ENCODE measurements around the gene TMOD4. TPM values are rescaled to one million over a fixed set of nuclear protein-coding genes. Genes with fewer than 3 reads are reported as not detected.

TMOD4 gene
- total RNA-seq (2014; rRNA removed; shearing (Covaris generic)), result not detected in 2 replicates
- total RNA-seq (2022), result 1.4 and 2.4 TPM in 2 replicates
- percentile 40 among the genes with signal in this experiment for Bru-seq, nascent RNA
- BruChase-seq, experiment 1, labeled RNA remaining after a 6-hour chase, result percentile 51 among the genes with signal in this experiment
- BruChase-seq, experiment 2, labeled RNA remaining after a 2-hour chase, result percentile 47 among the genes with signal in this experiment
- long read RNA-seq, result 0 reads

DNA sequence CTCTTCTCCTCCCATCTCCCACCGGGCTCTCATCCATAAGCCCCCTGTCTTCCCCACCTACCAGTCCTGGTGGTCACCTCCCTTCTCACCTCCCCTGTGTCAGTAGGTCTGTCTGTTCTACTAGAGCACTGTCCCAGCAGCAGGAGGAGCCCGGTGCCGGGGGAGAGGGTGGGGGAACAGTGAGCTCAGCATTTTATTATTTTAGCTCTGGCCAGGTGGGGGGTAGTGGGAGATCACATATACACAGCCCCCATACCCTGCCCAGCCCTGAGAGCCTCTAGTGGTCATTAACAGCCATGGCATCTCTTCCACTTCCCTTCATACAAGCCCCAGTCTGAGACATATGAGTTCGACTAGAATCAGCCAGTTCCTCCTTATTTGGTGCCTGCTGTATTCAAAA lies at the start of gene TMOD4:
TSS of gene TMOD4 (minus strand) at position 119 of the 400 bp plus-strand sequence. CDS start 1,106 bp downstream, outside the sequence.
- BruUV-seq (replicated peaks), result no TSS peak
- Histone ChIP-seq H3K9me2 (ENCODE audit: insufficient read depth, low read length) (no peaks in the 10 kb centered on the region), H3K79me2 (ENCODE audit: insufficient read depth, low read depth, low read length) (no peaks in the 10 kb centered on the region), H3K4me2 (ENCODE audit: low read length) (no peak within 1 kb of the TSS), H2AFZ (ENCODE audit: low read length) (no peak within 1 kb of the TSS), H3K9me3 (ENCODE audit: low read length) (no peaks in the 10 kb centered on the region), H3K4me1 (ENCODE audit: insufficient read depth, low read length, poor library complexity, severe bottlenecking) (no peaks in the 10 kb centered on the region), H3K36me3 (ENCODE audit: insufficient read depth, low read length) (peaks cover 53% of the 10 kb centered on the region), H3K27ac (ENCODE audit: low read depth, low read length, poor library complexity, severe bottlenecking) (no peak within 1 kb of the TSS), H3K4me3 (ENCODE audit: low read depth, low read length, poor library complexity, severe bottlenecking) (no peak within 1 kb of the TSS), H4K20me1 (ENCODE audit: insufficient read depth, low read length) (no peaks in the 10 kb centered on the region)
- POLR2A ChIA-PET, result interaction anchor here (0.7 to 1.0 kb wide), 2 partner anchors 9 to 13 kb away, joined by 3 read pairs; no protein-coding TSS in a partner anchor
- CTCF ChIA-PET (ENCODE audit: unreplicated experiment), result interaction anchor here (1.0 kb wide), 1 partner anchor 14 kb away, joined by 3 read pairs; the partner anchor contains the start of gene VPS72
- TF ChIP-seq EZH2phosphoT487 (IDR thresholded peaks at IDR 0.05; ENCODE audit: borderline replicate concordance, low read depth, low read length) (no peak), CTCF (conservative IDR thresholded peaks at IDR 0.05; ENCODE audit: low read length) (peak; percentile 81)
- intact Hi-C loops (cut with micrococcal nuclease; ENCODE audit: unreplicated experiment), result no loop called here
- peak; percentile 51 for DNase-seq (ENCODE audit: low spot score)

- Histone ChIP-seq H2AFZ (ENCODE audit: low read length) (no peak overlapping the region), H3K9me2 (ENCODE audit: insufficient read depth, low read length) (no peaks in the 10 kb centered on the region), H3K4me2 (ENCODE audit: low read length) (no peak overlapping the region), H4K20me1 (ENCODE audit: insufficient read depth, low read length) (no peaks in the 10 kb centered on the region), H3K36me3 (ENCODE audit: insufficient read depth, low read length) (peaks cover 80% of the 10 kb centered on the region), H3K9me3 (ENCODE audit: low read length) (no peaks in the 10 kb centered on the region), H3K27ac (ENCODE audit: low read depth, low read length, poor library complexity, severe bottlenecking) (no peak overlapping the region), H3K4me1 (ENCODE audit: insufficient read depth, low read length, poor library complexity, severe bottlenecking) (no peaks in the 10 kb centered on the region), H3K79me2 (ENCODE audit: insufficient read depth, low read depth, low read length) (peaks cover 64% of the 10 kb centered on the region), H3K4me3 (ENCODE audit: low read depth, low read length, poor library complexity, severe bottlenecking) (no peak overlapping the region)
- CTCF ChIA-PET (ENCODE audit: unreplicated experiment), result no interaction called here
- no TSS peak for BruUV-seq (replicated peaks)
- intact Hi-C loops (cut with micrococcal nuclease; ENCODE audit: unreplicated experiment), result no loop called here
- POLR2A ChIA-PET, result interaction anchor here (0.8 kb wide), 1 partner anchor 10 kb away, joined by 3 read pairs; no protein-coding TSS in a partner anchor
- TF ChIP-seq EZH2phosphoT487 (IDR thresholded peaks at IDR 0.05; ENCODE audit: borderline replicate concordance, low read depth, low read length) (no peak), CTCF (conservative IDR thresholded peaks at IDR 0.05; ENCODE audit: low read length) (no peak)
- DNase-seq (ENCODE audit: low spot score), result no peak
Measured at GRCh38 chr1:151222130-151222529, 46.3 kb upstream of the TMOD4 start.

GRCh38 chr1:151221616-151222015 lies 45.8 kb upstream of the TMOD4 start:
- Histone ChIP-seq H4K20me1 (ENCODE audit: insufficient read depth, low read length) (no peaks in the 10 kb centered on the region), H3K4me3 (ENCODE audit: low read depth, low read length, poor library complexity, severe bottlenecking) (no peak overlapping the region), H3K4me1 (ENCODE audit: insufficient read depth, low read length, poor library complexity, severe bottlenecking) (no peaks in the 10 kb centered on the region), H2AFZ (ENCODE audit: low read length) (no peak overlapping the region), H3K4me2 (ENCODE audit: low read length) (no peak overlapping the region), H3K9me2 (ENCODE audit: insufficient read depth, low read length) (no peaks in the 10 kb centered on the region), H3K79me2 (ENCODE audit: insufficient read depth, low read depth, low read length) (peaks cover 69% of the 10 kb centered on the region), H3K27ac (ENCODE audit: low read depth, low read length, poor library complexity, severe bottlenecking) (no peak overlapping the region), H3K36me3 (ENCODE audit: insufficient read depth, low read length) (peaks cover 77% of the 10 kb centered on the region), H3K9me3 (ENCODE audit: low read length) (no peaks in the 10 kb centered on the region)
- POLR2A ChIA-PET, result interaction anchor here (0.8 kb wide), 1 partner anchor 10 kb away, joined by 3 read pairs; no protein-coding TSS in a partner anchor
- no TSS peak for BruUV-seq (replicated peaks)
- CTCF ChIA-PET (ENCODE audit: unreplicated experiment), result no interaction called here
- DNase-seq (ENCODE audit: low spot score), result no peak
- TF ChIP-seq EZH2phosphoT487 (IDR thresholded peaks at IDR 0.05; ENCODE audit: borderline replicate concordance, low read depth, low read length), result no peak
- intact Hi-C loops (cut with micrococcal nuclease; ENCODE audit: unreplicated experiment), result no loop called here

Measured in OCI-LY7 (cell line).